HG02885 (cell line): ENCODE data around the gene UBE2D3.

ENCODE experiments used
- ATAC-seq: cut with Tn5 transposase; IDR thresholded peaks from one replicate; pipeline ENCODE4 v1.9.1; 2021; ENCODE audit warnings: mild to moderate bottlenecking; ENCODE audit not compliant: unreplicated experiment, poor library complexity

The UBE2D3 gene

GRCh38 chr4:102799816-102800215, 27.5 kb downstream of the UBE2D3 start:
- ATAC-seq, result no peak

- no peak for ATAC-seq
Observed at GRCh38 chr4:102794999-102795398, 32.4 kb downstream of the UBE2D3 start.

- no peak for ATAC-seq
Observed at GRCh38 chr4:102792361-102792936, 34.9 kb downstream of the UBE2D3 start.

GRCh38 chr4:102791318-102791835, 36.0 kb downstream of the UBE2D3 start:
- ATAC-seq, result no peak

GRCh38 chr4:102789317-102789717, 38.0 kb downstream of the UBE2D3 start:
- no peak for ATAC-seq

GRCh38 chr4:102787944-102788343, 39.4 kb downstream of the UBE2D3 start:
- no peak for ATAC-seq

- ATAC-seq, result no peak
Observed at GRCh38 chr4:102787096-102787881, 40.1 kb downstream of the UBE2D3 start.

- no peak for ATAC-seq
Observed at GRCh38 chr4:102786279-102786678, 41.1 kb downstream of the UBE2D3 start.

GRCh38 chr4:102783006-102783405, 44.3 kb downstream of the UBE2D3 start:
- ATAC-seq, result no peak

- ATAC-seq, result no peak
Observed at GRCh38 chr4:102781570-102781969, 45.8 kb downstream of the UBE2D3 start.

GRCh38 chr4:102780476-102781144, 46.7 kb downstream of the UBE2D3 start:
- no peak for ATAC-seq

- ATAC-seq, result no peak
Observed at GRCh38 chr4:102779204-102779603, 48.1 kb downstream of the UBE2D3 start.

GRCh38 chr4:102778720-102779119, 48.6 kb downstream of the UBE2D3 start:
- no peak for ATAC-seq

GRCh38 chr4:102775805-102776204, 51.5 kb downstream of the UBE2D3 start:
- ATAC-seq, result no peak

- no peak for ATAC-seq
Observed at GRCh38 chr4:102774254-102774653, 53.1 kb downstream of the UBE2D3 start.

GRCh38 chr4:102772738-102773340, 54.5 kb downstream of the UBE2D3 start:
- ATAC-seq, result no peak

- ATAC-seq, result no peak
Observed at GRCh38 chr4:102764901-102765300, 62.5 kb downstream of the UBE2D3 start.

GRCh38 chr4:102761906-102762305, 65.4 kb downstream of the UBE2D3 start:
- ATAC-seq, result no peak

- peak; percentile 13 for ATAC-seq
Observed at GRCh38 chr4:102761296-102761701, 66.1 kb downstream of the UBE2D3 start.

- ATAC-seq, result peak; percentile 94
Observed at GRCh38 chr4:102760645-102761295, 66.6 kb downstream of the UBE2D3 start, which contains the start of gene MANBA. Gene MANBA (minus strand): TSS chr4:102760968. CDS start chr4:102760894, 74 bp downstream.
